ENCODE measurements around the gene HORMAD2.

- no peak for TF ChIP-seq CHD2 (IDR thresholded peaks at IDR 0.05; ENCODE audit: low read length, partially characterized antibody)
- TF ChIP-seq MAX (IDR thresholded peaks at IDR 0.05; ENCODE audit: low read depth), result no peak
- no peak for TF ChIP-seq EZH2phosphoT487 (IDR thresholded peaks at IDR 0.05; ENCODE audit: borderline replicate concordance, low read depth)
- TF ChIP-seq TAF1 (IDR thresholded peaks at IDR 0.05; ENCODE audit: borderline replicate concordance, low read depth, low read length), result no peak
- TF ChIP-seq CTCF (IDR thresholded peaks at IDR 0.05), result no peak
- no peak for TF ChIP-seq SIN3A (IDR thresholded peaks at IDR 0.05; ENCODE audit: borderline replicate concordance, low read depth, low read length)
Observed at GRCh38 chr22:30033901-30034300, 46.4 kb upstream of the HORMAD2 start.
